T-helper 22 cell (primary cell): ENCODE results near the gene B4GALT3.
A peak's percentile ranks its signal among the peaks of the same experiment; 100 is the strongest.

ENCODE experiments used
- DNase-seq: peaks from one replicate; pipeline ENCODE4 v3.0.0-alpha.2; 2020; ENCODE audit warnings: low read depth

B4GALT3 gene

DNA sequence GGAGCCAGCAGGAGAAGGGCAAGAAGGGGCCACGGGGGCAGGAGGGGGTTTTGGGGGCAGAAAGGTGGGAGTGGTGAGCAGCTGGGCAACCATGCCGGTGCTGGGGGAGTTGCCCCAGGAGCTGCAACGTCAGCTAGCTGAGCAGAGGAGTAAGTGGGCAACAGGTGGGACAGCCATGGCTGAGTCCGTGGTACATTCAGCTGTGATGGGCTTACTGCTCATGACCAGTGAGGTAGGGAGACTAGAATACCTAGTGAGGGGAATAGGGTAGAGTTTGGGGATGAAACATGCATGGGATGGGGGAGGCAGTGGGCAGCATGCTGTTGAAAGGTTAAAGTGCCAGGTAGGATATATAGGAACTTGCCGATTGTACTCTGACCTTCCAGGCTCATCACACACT is 15.7 kb downstream of the B4GALT3 start:
- DNase-seq: no peak

DNA sequence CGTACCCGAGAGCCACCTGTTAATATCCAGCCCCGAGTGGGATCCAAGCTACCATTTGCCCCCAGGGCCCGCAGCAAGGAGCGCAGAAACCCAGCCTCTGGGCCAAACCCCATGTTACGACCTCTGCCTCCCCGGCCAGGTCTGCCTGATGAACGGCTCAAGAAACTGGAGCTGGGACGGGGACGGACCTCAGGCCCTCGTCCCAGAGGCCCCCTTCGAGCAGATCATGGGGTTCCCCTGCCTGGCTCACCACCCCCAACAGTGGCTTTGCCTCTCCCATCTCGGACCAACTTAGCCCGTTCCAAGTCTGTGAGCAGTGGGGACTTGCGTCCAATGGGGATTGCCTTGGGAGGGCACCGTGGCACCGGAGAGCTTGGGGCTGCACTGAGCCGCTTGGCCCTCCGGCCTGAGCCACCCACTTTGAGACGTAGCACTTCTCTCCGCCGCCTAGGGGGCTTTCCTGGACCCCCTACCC is 16.6 kb downstream of the B4GALT3 start:
- no peak for DNase-seq

DNA sequence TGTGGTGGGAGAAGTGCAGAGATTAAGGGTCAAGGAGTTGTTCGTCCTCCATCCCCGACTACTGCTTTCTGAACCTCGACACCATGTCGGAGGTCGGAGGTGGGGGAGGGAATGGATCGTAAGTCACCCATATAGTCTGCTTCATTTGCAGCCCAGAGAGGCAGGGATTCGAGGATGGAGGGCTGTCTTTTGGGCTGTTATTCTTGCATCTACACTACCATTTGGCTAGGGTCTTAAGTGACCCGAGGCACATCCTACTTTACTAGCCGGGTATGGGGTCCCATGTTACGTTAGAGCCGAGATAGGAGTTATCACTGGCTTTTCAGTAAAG is 17.4 kb downstream of the B4GALT3 start:
- DNase-seq: no peak

DNA sequence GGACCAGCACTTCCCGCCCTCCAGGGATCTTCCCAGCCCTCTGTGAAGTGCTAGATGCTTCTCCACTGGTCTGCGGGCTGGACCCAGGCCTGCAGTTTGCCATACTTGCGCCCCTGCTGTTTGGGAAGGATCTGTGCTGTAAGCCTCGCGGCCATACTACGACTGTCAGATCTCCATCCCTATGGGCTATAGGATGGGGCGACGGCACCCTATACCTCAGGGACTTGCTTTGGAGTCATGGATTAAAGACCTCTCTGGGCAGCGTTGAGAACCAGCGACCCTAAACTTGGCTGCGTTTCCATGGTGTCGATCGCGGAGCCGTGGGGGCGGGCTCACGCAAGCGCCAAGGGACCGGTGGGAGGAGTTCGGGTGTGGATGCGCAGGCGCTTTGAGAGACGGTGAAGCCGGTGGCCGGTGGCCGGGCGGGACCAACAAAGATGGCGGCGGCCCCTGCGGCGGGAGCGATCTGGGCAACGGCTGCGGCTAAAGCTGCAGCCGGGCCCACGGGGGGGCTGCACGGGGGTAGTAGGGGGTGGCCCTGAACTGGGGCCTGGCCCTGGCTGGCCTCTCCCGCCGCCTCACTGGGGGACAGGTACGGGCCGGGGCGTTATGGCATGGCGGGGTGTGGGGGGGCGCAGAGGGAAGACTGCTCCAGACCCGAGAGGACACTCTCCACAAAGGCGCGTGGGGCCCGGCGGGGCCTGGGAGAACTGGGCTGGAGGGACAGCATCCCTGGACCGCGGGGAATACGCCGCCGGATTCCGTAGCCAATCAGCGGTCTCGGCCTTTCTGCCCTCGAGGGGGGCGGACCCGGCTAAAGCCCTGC is 18.0 kb downstream of the B4GALT3 start, which contains the start of gene USP21:
USP21 (plus strand) TSS at position 414 of the 826 bp plus-strand sequence. CDS start 1,141 bp downstream, outside the sequence.
- peak; percentile 84 for DNase-seq

DNA sequence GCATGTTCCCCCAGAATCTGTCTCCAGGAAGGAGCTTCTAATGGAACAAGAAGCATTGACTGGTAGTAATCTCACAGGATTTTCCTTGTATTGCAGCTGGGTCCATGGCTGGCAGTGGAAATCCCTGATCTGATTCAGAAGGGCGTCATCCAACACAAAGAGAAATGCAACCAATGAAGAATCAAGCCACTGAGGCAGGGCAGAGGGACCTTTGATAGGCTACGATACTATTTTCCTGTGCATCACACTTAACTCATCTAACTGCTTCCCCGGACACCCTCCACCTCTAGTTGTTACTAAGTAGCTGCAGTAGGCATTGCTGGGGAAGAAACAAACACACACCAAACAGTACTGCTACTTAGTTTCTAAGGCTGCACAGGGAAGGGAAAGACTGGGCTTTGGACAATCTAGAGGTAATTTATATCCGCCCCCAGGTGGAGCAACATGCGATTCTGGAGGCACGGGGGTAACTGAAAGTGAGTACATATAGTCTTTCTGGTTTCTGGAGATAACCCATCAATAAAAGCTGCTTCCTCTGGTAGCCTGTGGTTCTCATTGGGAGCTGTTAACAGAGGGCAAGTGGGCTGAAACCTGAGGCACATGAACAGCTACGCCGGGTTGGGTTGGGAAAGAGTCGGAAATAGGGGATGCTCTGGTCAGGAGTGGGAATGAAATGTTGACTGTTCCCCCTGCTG is 18.8 kb downstream of the B4GALT3 start:
- no peak for DNase-seq

DNA sequence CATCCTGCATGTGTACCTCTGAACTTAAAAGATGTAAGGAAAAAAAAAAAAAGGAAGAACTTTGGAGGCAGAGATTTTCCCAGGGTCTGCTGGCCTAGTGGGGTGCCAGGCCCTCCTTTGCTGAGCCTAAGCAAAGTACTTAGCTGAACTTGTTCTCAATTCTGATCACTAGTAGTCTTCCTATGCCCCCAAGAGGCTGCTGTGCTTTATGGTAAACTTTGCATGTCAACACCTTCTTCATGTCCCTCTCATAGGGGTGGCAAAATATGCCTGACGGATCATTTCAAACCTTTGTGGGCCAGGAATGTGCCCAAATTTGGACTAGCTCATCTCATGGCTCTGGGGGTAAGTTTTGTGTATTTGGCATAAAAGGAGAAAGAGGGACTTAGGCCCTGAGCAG is 19.4 kb downstream of the B4GALT3 start:
- no peak for DNase-seq

DNA sequence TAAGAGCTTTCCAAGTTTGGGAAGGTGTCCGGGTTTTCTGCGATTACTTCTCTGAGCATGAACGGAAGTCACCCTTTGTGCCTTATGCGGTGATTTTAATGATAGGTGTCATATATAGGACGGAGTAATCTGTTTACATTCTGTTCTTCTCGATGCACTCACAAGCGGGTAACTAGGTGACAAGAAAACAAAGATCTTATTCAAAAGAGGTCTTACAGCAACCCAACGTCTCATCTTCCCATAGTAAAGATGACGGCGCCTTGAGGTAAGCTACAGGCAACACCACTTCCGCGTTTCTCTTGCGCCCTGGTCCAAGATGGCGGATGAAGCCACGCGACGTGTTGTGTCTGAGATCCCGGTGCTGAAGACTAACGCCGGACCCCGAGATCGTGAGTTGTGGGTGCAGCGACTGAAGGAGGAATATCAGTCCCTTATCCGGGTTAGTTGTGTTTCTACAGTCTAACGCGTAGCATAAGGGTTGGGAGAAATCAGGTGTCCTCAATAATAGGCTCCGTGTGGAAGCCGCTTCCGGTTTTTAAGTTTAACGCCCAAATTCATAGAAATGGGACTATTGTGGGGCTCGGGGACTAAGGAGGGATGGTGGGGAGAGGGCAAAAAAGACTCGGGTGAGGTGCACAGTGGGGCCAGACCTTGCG is 23.5 kb downstream of the B4GALT3 start, which contains the start of gene UFC1:
UFC1 (plus strand) TSS at position 297 of the 656 bp plus-strand sequence; CDS start at position 317, 20 bp downstream.
- DNase-seq: peak; percentile 78

DNA sequence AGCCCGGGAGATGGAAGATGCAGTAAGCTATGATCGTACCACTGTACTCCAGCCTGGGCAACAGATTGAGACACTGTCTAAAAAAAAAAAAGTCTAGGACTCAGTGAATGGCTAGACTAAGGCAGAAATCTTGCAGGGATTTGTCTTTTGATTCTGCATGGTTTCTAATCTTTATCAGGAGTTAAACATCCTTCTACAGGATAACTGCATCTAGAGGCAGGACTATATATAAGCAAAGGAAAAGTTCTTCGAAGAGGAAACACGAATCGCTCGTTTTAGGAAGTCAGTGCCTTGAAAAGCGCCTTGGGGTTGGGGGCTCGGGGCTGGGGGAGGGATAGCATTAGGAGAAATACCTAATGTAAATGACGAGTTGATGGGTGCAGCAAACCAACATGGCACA is 24.1 kb downstream of the B4GALT3 start:
- DNase-seq: no peak

DNA sequence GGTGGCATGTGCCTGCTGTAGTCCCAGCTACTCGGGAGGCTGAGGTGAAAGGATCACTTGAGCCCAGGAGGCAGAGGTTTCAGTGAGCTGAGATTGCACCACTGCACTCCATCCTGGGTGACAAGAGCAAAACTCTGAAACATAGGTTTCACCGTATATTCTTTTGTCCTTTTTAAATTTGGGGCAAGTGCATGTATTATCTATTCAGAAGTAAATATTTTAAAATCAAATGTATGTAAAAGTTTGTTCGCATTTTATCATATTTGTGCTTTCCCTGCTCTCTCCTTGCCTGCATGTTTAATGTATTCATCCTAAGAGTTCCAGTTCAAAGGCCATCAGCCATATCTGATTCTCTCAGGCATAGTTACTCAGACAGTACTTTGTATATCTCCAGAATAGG is 31.5 kb downstream of the B4GALT3 start:
- DNase-seq: no peak

DNA sequence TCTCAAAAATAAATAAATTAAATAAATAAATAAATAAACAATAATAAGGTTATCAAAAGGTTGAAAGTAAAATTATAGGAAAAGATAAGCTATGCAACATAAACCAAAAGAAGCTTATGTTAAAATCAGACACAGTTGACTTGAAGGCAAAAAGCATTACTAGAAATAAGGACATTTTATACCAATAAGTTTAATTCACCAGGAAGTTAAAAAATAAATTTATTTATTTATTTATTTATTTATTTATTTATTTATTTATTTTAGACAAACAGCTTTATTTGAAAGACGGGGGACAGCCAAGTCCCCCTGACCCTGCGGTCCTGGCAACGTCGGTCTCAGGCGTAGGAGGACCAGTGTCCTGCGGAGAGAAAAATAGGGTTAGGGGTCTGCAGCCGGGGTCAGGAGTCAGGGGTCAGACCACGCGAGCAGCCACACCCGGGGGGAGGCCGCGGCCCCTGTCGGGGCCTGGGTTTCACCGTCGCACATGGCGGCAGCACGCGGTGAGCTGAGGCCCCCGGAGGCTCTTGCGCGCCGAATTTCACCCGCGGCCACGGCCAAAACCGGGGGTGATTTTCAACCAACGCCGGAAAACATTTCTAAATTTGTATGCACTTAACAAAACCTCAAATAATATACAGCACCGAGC is 36.4 kb downstream of the B4GALT3 start:
- DNase-seq: no peak

DNA sequence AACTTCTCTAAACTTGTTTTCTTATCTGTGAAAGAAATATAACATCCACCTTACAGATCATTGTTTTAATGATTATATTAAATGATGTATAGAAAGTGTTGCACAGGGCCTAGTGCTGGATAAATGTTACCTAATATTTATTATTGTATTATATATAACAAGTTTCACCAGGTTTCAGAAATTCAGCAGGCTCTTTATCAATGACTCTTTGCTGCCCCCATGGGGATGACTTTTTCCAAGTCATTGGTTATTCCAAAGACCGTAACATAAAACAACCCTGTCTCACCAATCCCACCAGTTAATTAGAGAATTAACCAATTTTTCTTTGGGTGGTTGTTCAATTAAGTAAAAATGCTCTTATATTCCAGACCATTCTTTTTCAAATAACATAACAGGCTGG is 37.5 kb downstream of the B4GALT3 start:
- DNase-seq: no peak

DNA sequence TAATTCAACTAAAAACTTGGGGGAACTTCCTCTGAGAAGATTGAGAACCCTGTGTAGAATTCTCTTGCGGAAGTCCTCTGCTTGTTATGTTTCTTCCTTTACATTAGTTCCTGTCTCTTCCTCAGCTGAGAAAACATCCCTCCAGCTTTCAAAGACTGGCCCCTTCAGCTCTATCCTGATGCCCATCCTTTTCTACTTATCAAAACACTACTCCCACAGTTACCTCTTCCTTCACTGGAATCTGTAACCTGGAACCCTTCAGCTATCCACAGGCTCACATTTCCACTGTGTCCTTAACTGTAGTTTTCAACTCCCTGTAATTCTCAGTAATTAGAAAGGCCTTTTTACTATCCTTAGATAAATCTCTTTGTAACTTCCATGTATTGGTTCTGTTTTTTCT is 38.9 kb downstream of the B4GALT3 start:
- no peak for DNase-seq

DNA sequence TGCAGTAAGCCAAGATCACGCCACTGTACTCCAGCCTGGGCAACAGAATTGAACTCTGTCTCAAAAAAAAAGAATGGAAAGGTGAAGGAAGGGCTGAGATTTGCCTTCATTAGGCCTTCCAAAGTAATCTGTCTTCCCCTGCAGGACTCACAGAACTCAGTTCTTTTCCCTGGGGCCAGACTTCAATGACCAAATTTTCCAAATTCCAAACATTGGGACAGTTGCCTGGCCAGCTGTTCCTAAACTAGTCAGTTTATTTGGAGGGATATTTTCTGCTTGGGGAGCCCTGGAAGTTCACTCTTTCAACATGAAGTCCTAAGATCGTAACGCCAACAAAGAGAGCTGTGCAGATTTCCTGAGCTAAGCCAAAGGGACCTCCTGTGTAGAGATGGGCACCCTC is 39.4 kb downstream of the B4GALT3 start:
- no peak for DNase-seq

DNA sequence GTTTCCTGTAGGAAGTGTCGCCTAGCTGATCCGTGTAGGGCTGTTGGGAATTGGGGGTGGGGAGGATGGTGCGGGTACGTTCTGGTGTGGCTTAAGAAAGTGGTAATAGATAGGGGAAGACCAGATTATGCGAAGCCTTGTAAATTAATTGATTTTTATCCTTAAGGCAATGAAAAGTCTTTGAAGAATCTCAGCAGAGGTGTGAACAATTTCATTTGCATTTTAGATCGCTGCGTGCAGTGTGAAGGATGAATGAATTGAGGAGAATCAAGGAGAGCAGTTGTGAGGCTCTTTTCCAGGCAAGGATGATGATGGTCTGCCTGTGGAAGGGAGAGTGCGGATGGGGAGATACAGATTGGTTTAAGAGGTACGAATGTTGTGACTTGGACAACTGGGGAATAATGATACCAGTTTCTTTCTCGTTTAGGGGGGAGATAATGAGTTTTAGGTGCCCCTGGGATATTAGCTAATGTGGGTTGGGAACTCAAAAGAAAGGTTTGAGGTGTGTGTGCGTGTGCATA is 44.0 kb downstream of the B4GALT3 start:
- no peak for DNase-seq

DNA sequence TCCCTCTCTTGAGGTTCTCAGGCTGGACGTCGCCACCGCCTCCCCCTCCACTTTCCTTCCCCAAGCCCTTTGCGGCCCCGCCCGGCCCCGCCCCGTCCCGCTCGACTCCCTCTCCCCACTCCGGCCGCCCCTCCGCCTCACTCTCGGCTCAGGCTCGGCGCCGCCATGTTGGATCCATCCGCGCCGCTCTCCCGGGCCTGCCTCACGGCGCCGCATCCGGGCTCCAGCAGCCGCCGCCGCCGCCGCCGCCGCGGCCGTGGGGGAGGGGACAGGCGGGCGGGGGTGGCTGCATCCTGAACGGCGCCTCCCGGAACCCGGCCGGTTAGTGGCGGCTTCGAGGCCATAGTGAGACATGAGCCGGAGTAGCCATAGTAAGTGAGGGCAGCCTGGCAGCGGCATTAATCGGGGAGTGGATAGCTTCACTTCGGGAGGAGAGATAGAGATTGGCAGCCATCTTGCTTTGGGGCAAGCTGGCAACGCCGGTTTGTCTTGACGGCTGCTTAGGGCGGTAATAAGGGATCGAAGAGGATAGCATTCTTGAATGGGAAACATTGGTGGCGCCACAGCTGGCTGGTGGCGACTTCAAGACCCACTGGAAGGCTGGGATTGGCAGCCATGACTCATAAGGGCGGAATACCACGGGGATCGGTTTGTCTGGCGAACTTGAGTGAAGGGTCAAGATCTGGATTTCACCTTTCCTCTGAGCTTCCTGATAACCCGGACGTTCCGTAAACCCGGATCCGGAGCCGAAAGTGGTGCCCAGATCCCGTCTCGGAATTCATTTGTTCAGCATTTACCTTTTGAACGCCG is 44.7 kb downstream of the B4GALT3 start, which contains the start of gene DEDD:
DEDD (minus strand) TSS at position 258 of the 810 bp plus-strand sequence. CDS start 8,205 bp downstream, outside the sequence.
- DNase-seq: peak; percentile 91

DNA sequence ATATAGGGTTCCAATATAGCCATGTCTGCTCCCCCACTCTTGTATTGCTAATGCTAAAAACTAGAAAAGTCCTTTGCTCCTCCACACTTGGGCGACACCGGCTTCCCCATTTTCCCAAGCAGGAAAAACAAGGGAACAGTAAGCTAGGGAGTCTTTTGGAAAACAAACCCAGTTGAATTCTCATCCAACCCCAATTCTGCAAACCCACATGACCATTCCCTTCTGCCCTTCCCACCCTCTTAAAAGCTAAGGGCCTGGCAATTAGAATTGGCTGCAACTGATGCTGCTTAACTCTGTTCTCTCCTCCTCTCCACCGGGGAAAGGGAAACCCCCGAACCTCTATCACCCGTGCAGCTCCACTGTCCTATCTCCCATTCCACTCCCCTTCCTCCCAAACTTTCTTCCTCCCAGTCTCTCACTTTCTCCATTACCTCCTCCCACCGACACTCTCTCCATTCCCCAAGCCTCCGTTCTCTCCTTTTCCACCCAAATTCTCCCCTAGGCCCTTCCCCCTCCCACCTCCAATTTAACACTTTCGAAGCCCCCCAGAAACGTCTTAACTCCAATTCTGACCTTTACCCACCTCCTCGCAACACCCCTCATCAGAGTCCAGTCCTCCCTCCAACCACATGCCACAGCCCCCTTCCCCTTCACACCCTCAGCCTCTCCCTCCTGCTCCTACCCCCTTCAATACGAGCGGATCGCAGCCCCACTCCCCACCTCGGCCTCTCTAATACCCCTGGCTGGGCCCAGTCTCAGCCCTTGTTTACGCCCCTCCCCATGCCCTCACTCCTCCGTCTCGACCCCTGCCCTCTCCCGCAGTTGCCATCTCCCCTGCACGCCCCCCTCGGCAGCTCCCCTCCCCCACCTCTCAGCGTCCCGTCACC is 45.5 kb downstream of the B4GALT3 start:
- DNase-seq: no peak

DNA sequence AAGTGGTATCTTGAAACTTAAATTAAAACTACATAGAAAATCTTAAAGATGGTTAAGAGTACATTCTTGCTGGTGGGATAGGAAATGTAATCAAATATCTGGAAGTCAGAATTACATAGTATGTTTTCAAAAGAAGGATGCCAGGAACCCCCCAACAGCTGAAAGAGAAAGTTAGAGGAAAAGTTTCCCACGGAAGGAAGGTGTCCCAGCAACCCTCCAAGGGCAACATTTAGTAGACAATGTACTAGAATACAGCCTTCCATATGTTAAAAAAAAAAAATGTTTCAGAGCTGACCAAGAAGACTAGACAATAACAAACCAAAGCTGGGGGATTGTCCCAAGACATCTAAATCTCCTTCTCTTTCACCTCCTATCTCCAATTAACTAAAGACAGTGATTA is 47.0 kb downstream of the B4GALT3 start:
- DNase-seq: no peak

DNA sequence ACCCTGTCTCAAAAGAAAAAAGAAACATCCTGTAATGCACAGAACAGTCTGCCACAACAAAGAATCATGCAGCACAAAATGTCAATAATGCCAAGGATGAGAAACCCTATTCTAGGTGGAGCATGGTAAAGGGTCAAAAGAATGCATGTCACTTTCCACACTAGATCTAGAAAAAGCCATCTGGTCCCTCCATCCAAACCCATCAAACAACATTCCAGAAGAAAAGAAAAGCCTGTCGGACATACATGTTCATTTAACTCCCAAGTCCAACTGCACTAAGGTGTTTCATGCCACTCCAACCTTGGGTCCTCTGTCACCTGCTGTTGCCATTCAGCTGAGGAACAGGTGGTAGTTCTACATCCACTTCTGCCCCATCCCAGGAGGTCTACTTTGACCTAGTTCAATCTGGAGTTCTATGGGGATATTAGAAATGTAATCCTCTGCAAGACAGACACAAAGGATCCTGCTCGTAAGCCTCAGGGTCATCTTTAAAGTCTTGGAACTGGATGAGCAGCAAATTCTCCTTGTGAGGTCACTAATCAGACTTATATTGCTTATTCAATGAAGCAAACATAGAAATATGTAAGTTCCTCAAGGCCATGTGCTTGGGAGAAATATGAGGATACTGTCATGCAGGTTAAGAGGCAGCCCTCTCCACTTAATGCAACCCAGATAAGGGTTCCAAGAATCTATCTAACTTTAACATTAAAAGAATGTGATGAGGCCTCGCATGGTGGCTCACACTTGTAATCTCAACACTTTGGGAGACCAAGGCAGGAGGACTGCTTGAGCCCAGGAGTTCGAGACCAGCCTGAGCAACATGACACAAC is 48.5 kb downstream of the B4GALT3 start:
- DNase-seq: no peak

DNA sequence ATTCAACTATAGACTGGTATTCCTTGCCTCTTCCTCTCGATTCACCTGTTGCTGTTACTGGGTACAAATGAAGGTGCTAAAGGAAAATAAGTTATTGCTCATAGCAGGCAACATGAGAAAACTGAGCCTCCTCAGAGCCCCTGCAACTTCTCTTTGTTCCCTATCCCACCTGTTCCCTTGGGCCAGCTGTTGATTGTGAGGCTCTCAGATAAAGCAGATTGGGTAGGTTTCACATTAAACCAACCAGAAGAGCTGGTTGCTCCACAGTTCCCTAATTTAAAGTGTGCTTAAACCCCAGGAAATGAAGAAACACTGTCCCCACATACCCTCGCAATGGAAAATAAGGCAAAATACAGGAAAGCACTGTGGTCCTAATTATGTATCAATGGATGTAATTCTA is 49.7 kb downstream of the B4GALT3 start:
- no peak for DNase-seq
